ENCODE results near the gene TMEM132D.

DNA sequence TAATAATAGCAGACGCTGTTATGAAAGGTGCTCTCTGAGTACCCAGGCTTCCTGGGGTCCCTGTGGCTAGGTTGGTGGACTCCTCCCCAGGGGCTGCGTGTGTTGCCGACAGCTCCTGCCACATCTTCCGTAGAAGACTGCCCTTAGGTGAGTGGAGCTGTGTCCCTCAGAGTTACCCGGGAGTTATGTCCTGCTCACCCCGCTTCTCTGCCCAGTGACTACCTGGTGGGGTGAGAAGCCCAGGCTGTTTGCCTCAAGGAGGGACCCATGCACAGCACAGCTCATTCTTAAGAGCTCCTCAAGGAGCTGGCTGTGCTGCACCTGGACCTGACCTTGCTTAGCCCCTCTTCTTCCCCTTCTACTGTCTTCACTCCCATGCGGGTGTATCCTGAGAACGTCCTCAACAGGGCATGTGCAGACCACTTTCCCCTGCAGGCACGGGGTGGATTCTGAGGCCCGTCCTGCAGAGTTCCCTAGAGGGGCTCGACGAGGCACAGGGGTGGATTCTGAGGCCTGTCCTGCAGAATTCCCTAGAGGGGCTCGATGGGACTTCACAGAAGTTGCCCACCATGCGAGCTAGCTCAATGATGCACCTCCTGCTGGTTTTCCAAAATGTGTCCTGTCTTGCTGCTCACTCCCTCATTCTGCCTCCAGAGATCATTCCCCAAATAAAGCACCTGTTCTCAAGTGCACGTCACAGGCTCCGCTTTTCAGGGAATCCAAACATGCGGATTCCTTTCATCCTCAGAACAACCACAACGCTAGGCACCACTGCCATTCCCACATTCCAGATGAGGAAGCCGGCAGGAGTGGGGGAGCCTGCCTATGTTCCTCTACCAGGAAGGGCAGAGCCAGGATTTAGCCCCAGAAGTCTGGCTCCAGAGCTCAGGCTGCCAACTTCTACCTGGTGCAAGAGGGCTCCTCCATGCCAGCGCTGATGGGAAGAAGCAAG lies 818.7 kb downstream of the TMEM132D start:
- TF ChIP-seq, protein P1, sequence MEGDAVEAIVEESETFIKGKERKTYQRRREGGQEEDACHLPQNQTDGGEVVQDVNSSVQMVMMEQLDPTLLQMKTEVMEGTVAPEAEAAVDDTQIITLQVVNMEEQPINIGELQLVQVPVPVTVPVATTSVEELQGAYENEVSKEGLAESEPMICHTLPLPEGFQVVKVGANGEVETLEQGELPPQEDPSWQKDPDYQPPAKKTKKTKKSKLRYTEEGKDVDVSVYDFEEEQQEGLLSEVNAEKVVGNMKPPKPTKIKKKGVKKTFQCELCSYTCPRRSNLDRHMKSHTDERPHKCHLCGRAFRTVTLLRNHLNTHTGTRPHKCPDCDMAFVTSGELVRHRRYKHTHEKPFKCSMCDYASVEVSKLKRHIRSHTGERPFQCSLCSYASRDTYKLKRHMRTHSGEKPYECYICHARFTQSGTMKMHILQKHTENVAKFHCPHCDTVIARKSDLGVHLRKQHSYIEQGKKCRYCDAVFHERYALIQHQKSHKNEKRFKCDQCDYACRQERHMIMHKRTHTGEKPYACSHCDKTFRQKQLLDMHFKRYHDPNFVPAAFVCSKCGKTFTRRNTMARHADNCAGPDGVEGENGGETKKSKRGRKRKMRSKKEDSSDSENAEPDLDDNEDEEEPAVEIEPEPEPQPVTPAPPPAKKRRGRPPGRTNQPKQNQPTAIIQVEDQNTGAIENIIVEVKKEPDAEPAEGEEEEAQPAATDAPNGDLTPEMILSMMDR (IDR thresholded peaks at IDR 0.05), result no peak
- TF ChIP-seq TCF7L2 (IDR thresholded peaks at IDR 0.05; ENCODE audit: low read depth, low read length) (no peak), POLR2AphosphoS5 (IDR thresholded peaks at IDR 0.05; ENCODE audit: low read depth, low read length) (no peak), SIN3A (IDR thresholded peaks at IDR 0.05; ENCODE audit: borderline replicate concordance, insufficient read depth, low read depth, low read length) (no peak)
- TF ChIP-seq, protein P2, sequence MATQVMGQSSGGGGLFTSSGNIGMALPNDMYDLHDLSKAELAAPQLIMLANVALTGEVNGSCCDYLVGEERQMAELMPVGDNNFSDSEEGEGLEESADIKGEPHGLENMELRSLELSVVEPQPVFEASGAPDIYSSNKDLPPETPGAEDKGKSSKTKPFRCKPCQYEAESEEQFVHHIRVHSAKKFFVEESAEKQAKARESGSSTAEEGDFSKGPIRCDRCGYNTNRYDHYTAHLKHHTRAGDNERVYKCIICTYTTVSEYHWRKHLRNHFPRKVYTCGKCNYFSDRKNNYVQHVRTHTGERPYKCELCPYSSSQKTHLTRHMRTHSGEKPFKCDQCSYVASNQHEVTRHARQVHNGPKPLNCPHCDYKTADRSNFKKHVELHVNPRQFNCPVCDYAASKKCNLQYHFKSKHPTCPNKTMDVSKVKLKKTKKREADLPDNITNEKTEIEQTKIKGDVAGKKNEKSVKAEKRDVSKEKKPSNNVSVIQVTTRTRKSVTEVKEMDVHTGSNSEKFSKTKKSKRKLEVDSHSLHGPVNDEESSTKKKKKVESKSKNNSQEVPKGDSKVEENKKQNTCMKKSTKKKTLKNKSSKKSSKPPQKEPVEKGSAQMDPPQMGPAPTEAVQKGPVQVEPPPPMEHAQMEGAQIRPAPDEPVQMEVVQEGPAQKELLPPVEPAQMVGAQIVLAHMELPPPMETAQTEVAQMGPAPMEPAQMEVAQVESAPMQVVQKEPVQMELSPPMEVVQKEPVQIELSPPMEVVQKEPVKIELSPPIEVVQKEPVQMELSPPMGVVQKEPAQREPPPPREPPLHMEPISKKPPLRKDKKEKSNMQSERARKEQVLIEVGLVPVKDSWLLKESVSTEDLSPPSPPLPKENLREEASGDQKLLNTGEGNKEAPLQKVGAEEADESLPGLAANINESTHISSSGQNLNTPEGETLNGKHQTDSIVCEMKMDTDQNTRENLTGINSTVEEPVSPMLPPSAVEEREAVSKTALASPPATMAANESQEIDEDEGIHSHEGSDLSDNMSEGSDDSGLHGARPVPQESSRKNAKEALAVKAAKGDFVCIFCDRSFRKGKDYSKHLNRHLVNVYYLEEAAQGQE (IDR thresholded peaks at IDR 0.05; ENCODE audit: insufficient read depth in 1 of 2, low read depth in 2 of 2, low read length in 1 of 2), result no peak
